DND-41 (cell line): ENCODE measurements around the gene CHST12.

Experiments used
- ATAC-seq: fragments of 200-7000 bp; cut with Tn5 transposase; 3 replicates; pipeline ENCODE4 v1.9.1; 2021; ENCODE audit warnings: low read depth; ENCODE audit not compliant: insufficient read depth
- DNase-seq: peaks from one replicate; pipeline ENCODE4 v3.0.0-alpha.2; 2020
- H2AFZ ChIP-seq: 2 replicates; pipeline ENCODE4 v1.6.0; 2012; ENCODE audit warnings: low read depth, low read length
- H3K27ac ChIP-seq: 2 replicates; pipeline ENCODE4 v1.5.1; 2012; ENCODE audit warnings: low read length, inconsistent platforms
- H3K27me3 ChIP-seq: fragments of 200-600 bp; sonication (generic); 2 replicates; pipeline ENCODE4 v1.6.0; 2012; ENCODE audit warnings: low read length, mild to moderate bottlenecking, inconsistent platforms; ENCODE audit not compliant: insufficient read depth, poor library complexity
- H3K36me3 ChIP-seq: 2 replicates; pipeline ENCODE4 v1.5.1; 2012; ENCODE audit warnings: low read length, inconsistent platforms; ENCODE audit not compliant: insufficient read depth
- H3K4me1 ChIP-seq: 2 replicates; pipeline ENCODE4 v1.5.1; 2012; ENCODE audit warnings: mild to moderate bottlenecking, low read length; ENCODE audit not compliant: insufficient read depth
- H3K4me2 ChIP-seq: 2 replicates; pipeline ENCODE4 v1.6.0; 2012; ENCODE audit warnings: mild to moderate bottlenecking, moderate library complexity, low read length, inconsistent platforms; ENCODE audit not compliant: insufficient read depth
- H3K4me3 ChIP-seq, 2 experiments: fragments of 200-600 bp in 1 of 2; shearing (Covaris generic) in 1 of 2; 2 replicates each; pipeline ENCODE4 v1.5.1; 2012 to 2016; ENCODE audit warnings: inconsistent platforms in 2 of 2, low read length in 2 of 2, mild to moderate bottlenecking in 2 of 2, low read depth in 1 of 2, moderate library complexity in 1 of 2
- H3K79me2 ChIP-seq: 2 replicates; pipeline ENCODE4 v1.6.0; 2012; ENCODE audit warnings: low read length, inconsistent platforms; ENCODE audit not compliant: insufficient read depth
- H3K9ac ChIP-seq: 2 replicates; pipeline ENCODE4 v1.6.0; 2012; ENCODE audit warnings: low read depth, mild to moderate bottlenecking, inconsistent platforms, low read length, moderate library complexity
- H3K9me3 ChIP-seq: 2 replicates; pipeline ENCODE4 v1.5.1; 2012; ENCODE audit warnings: low read length, moderate library complexity, mild to moderate bottlenecking, inconsistent platforms; ENCODE audit not compliant: insufficient read depth, severe bottlenecking
- H4K20me1 ChIP-seq: 2 replicates; pipeline ENCODE4 v1.6.0; 2012; ENCODE audit warnings: low read length; ENCODE audit not compliant: insufficient read depth
- EZH2 ChIP-seq: IDR thresholded peaks from 3 replicates; pipeline ENCODE4 v1.6.1; 2012; ENCODE audit warnings: borderline replicate concordance, low read depth, mild to moderate bottlenecking, moderate library complexity, low read length, inconsistent platforms; ENCODE audit not compliant: severe bottlenecking
- TF ChIP-seq, protein P1 (sequence below): IDR thresholded peaks from 2 replicates; pipeline ENCODE4 v1.5.1; 2012; ENCODE audit warnings: borderline replicate concordance, low read length, moderate library complexity, mild to moderate bottlenecking; ENCODE audit not compliant: poor library complexity, severe bottlenecking; ENCODE audit errors: extremely low read depth

The CHST12 gene

DNA sequence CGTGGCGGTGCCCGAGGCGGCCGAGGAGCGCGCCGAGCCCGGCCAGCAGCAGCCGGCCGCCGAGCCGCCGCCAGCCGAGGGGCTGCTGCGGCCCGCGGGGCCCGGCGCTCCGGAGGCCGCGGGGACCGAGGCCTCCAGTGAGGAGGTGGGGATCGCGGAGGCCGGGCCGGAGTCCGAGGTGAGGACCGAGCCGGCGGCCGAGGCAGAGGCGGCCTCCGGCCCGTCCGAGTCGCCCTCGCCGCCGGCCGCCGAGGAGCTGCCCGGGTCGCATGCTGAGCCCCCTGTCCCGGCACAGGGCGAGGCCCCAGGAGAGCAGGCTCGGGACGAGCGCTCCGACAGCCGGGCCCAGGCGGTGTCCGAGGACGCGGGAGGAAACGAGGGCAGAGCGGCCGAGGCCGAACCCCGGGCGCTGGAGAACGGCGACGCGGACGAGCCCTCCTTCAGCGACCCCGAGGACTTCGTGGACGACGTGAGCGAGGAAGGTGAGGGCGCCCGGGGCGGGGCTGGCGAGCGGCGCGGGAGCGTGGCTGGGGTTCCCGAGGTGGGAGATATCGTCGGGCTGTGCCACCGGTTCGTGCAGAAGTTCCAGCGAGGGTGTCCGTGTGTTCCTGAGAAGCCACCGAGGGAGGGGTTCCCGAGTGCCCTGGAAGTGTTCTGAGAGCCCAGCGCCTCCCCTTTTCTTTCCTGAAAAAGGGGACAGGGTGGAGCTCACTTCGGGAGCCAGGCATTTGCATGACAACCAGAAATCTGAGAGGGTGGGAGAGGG lies 48.3 kb upstream of the CHST12 start:
- Histone ChIP-seq H3K9ac (peak overlapping the region; percentile 77), H3K79me2 (peaks cover 70% of the 10 kb centered on the region), H3K27ac (peak overlapping the region; percentile 97), H3K4me3 (peak overlapping the region; percentile 93 to 98), H3K9me3 (no peaks in the 10 kb centered on the region), H3K4me2 (peak overlapping the region; percentile 81), H4K20me1 (peaks cover 52% of the 10 kb centered on the region), H2AFZ (peak overlapping the region; percentile 93; the same call in 1 of the 2 replicates), H3K27me3 (no peaks in the 10 kb centered on the region), H3K36me3 (peaks cover 50% of the 10 kb centered on the region), H3K4me1 (peaks cover 44% of the 10 kb centered on the region)
- TF ChIP-seq, protein P1, sequence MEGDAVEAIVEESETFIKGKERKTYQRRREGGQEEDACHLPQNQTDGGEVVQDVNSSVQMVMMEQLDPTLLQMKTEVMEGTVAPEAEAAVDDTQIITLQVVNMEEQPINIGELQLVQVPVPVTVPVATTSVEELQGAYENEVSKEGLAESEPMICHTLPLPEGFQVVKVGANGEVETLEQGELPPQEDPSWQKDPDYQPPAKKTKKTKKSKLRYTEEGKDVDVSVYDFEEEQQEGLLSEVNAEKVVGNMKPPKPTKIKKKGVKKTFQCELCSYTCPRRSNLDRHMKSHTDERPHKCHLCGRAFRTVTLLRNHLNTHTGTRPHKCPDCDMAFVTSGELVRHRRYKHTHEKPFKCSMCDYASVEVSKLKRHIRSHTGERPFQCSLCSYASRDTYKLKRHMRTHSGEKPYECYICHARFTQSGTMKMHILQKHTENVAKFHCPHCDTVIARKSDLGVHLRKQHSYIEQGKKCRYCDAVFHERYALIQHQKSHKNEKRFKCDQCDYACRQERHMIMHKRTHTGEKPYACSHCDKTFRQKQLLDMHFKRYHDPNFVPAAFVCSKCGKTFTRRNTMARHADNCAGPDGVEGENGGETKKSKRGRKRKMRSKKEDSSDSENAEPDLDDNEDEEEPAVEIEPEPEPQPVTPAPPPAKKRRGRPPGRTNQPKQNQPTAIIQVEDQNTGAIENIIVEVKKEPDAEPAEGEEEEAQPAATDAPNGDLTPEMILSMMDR: no peak
- TF ChIP-seq EZH2: no peak
- ATAC-seq: no peak
- DNase-seq: peak; percentile 30

DNA sequence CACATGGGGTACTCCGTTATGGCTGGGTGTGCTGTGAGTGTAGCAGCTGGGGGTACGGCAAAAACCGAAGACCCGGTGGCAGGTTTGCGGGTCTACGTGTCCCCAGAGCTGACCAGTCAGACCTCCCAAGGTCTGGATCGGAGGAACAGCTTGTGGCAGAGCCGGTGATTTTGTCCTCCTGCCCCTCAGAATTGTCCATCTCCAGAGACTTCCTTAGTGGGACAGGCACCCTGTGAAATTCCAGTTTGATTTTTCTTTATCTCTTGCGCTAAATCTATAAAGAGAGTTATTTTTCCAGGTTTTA lies 47.8 kb upstream of the CHST12 start:
- H3K27ac ChIP-seq: peak overlapping the region; percentile 97
- H3K36me3 ChIP-seq: peaks cover 55% of the 10 kb centered on the region
- peaks cover 57% of the 10 kb centered on the region for H4K20me1 ChIP-seq

GRCh38 chr7:2357165-2357564 lies 46.2 kb upstream of the CHST12 start:
- peak overlapping the region; percentile 77; the same call in 1 of the 2 replicates for H3K9ac ChIP-seq
- peak overlapping the region in 1 of 2 experiments; percentile 93; a peak in 1 of 4 replicates for H3K4me3 ChIP-seq
- DNase-seq: no peak
- H4K20me1 ChIP-seq: peaks cover 63% of the 10 kb centered on the region
- H2AFZ ChIP-seq: no peak overlapping the region
- peaks cover 82% of the 10 kb centered on the region for H3K79me2 ChIP-seq
- peak overlapping the region; percentile 81 for H3K4me2 ChIP-seq
- no peaks in the 10 kb centered on the region for H3K27me3 ChIP-seq
- H3K36me3 ChIP-seq: peaks cover 66% of the 10 kb centered on the region
- TF ChIP-seq, protein P1: no peak
- no peak for TF ChIP-seq EZH2
- H3K9me3 ChIP-seq: no peaks in the 10 kb centered on the region
- peaks cover 44% of the 10 kb centered on the region for H3K4me1 ChIP-seq
- ATAC-seq: no peak
- H3K27ac ChIP-seq: no peak overlapping the region

More for the DNA sequence above, 47.8 kb upstream of the CHST12 start:
- Histone ChIP-seq H3K79me2 (peaks cover 75% of the 10 kb centered on the region), H3K4me2 (peak overlapping the region; percentile 81), H3K9ac (peak overlapping the region; percentile 77), H2AFZ (no peak overlapping the region), H3K4me3 (peak overlapping the region; percentile 93 to 98), H3K27me3 (no peaks in the 10 kb centered on the region), H3K4me1 (peaks cover 44% of the 10 kb centered on the region), H3K9me3 (no peaks in the 10 kb centered on the region)
- DNase-seq: no peak
- no peak for TF ChIP-seq EZH2
- TF ChIP-seq, protein P1: no peak
- ATAC-seq: no peak
